Naive thymus-derived CD4-positive, alpha-beta T cell (primary cell): Measurements from ENCODE around the gene OR10H1. TPM values are rescaled to one million over a fixed set of nuclear protein-coding genes. Genes with fewer than 3 reads are reported as not detected.
A peak's percentile ranks its signal among the peaks of the same experiment; 100 is the strongest.
"Not testable (repeated sequence)": the region's sequence is repeated elsewhere in the genome, so short reads cannot be mapped to it uniquely, and the experiment has no call there.

Source experiments
- ATAC-seq: fragments of 150-1000 bp; cut with Tn5 transposase; 2 replicates; pipeline ENCODE4 v1.10.0; 2021; ENCODE audit warnings: mild to moderate bottlenecking, moderate library complexity
- CTCF ChIA-PET: fragments of 350-600 bp; sonication (Branson Sonifier 250); formaldehyde crosslinking; loops from one replicate; lab custom pipeline; 2021; ENCODE audit warnings: antibody characterized with exemption; lab: Charles Lee
- POLR2A ChIA-PET: fragments of 350-600 bp; sonication (Branson Sonifier 250); formaldehyde crosslinking; loops from one replicate; lab custom pipeline; 2021; ENCODE audit warnings: antibody characterized with exemption, inconsistent platforms; lab: Charles Lee
- DNase-seq, 9 donors: peaks; one replicate each; pipeline versions ENCODE4 v3.0.0 to v3.0.0-alpha.2; 2020 to 2022; ENCODE audit warnings: mixed read lengths in 1 of 9
- H3K27ac ChIP-seq: one replicate; pipeline ENCODE4 v1.7.0; 2013; ENCODE audit warnings: mild to moderate bottlenecking, low read depth, low read length, moderate library complexity
- H3K27me3 ChIP-seq, 2 donors: one replicate each; pipeline ENCODE4 v1.7.0; 2013; ENCODE audit warnings: low read length in 2 of 2, mild to moderate bottlenecking in 2 of 2, moderate library complexity in 2 of 2; ENCODE audit not compliant: control insufficient read depth in 2 of 2, insufficient read depth in 2 of 2
- H3K36me3 ChIP-seq, 3 experiments: 1 replicate in 2 of 3; 2 replicates in 1 of 3; pipeline ENCODE4 v1.7.0; 2013; ENCODE audit warnings: low read length in 3 of 3, mild to moderate bottlenecking in 3 of 3, moderate library complexity in 1 of 3; ENCODE audit not compliant: insufficient read depth in 3 of 3, control insufficient read depth in 2 of 3
- H3K4me1 ChIP-seq, 2 donors: one replicate each; pipeline ENCODE4 v1.7.0; 2013; ENCODE audit warnings: low read length in 2 of 2, mild to moderate bottlenecking in 2 of 2, moderate library complexity in 1 of 2; ENCODE audit not compliant: control insufficient read depth in 2 of 2, insufficient read depth in 2 of 2
- H3K4me3 ChIP-seq: 2 replicates; pipeline ENCODE4 v1.7.0; 2013; ENCODE audit warnings: mild to moderate bottlenecking, low read length
- H3K9me3 ChIP-seq, 3 experiments: 1 replicate in 2 of 3; 2 replicates in 1 of 3; pipeline ENCODE4 v1.7.0; 2013; ENCODE audit warnings: low read length in 3 of 3; ENCODE audit not compliant: control insufficient read depth in 2 of 3
- H3K27ac Mint-ChIP-seq, 9 donors: one replicate each; pipeline ENCODE4 v1.8.0; 2020 to 2022; ENCODE audit warnings: mixed read lengths in 9 of 9, mild to moderate bottlenecking in 8 of 9, moderate library complexity in 5 of 9, inconsistent platforms in 2 of 9
- H3K27me3 Mint-ChIP-seq, 5 donors: one replicate each; pipeline ENCODE4 v1.8.0; 2021 to 2022; ENCODE audit warnings: mixed read lengths in 5 of 5, mild to moderate bottlenecking in 1 of 5
- H3K36me3 Mint-ChIP-seq, 5 donors: one replicate each; pipeline ENCODE4 v1.8.0; 2020 to 2022; ENCODE audit warnings: mixed read lengths in 5 of 5, mild to moderate bottlenecking in 3 of 5, inconsistent platforms in 1 of 5
- H3K4me1 Mint-ChIP-seq, 7 donors: one replicate each; pipeline ENCODE4 v1.8.0; 2020 to 2022; ENCODE audit warnings: mixed read lengths in 7 of 7, mild to moderate bottlenecking in 3 of 7, inconsistent platforms in 1 of 7
- H3K4me3 Mint-ChIP-seq, 10 donors: one replicate each; pipeline ENCODE4 v1.8.0; 2020 to 2022; ENCODE audit warnings: mild to moderate bottlenecking in 10 of 10, mixed read lengths in 10 of 10, moderate library complexity in 6 of 10, inconsistent platforms in 2 of 10
- H3K9me3 Mint-ChIP-seq, 11 donors: one replicate each; pipeline ENCODE4 v1.8.0; 2020 to 2022; ENCODE audit warnings: mixed read lengths in 11 of 11, mild to moderate bottlenecking in 4 of 11, inconsistent platforms in 1 of 11, moderate library complexity in 1 of 11
- intact Hi-C, 2 donors: fragments of 100-400 bp; cut with micrococcal nuclease; formaldehyde crosslinking; loops; one replicate each; pipeline ENCODE4 v1.15.1; 2023
- polyA plus RNA-seq, 2 donors: library from polyadenylated mRNA; unstranded; fragments of 300-500 nt; fragmentation: Illumina TruSeq; gene quantifications; one replicate each; pipeline ENCODE4 v1.2.3, GENCODE V29; 2021
- total RNA-seq, 6 experiments: library from RNA in 5 of 6; stranded (reverse) in 5 of 6; gene quantifications; 1 replicate in 5 of 6; 2 replicates in 1 of 6; pipeline ENCODE4 v1.2.3 and lab custom pipeline; 2021 to 2026

OR10H1 gene
- total and polyA plus RNA-seq, 7 experiments from 2014 or later = 0.22 TPM; not detected in 6

GRCh38 chr19:15794279-15794678 lies 21.2 kb downstream of the OR10H1 start:
- H3K4me3 Mint-ChIP-seq, H3K36me3 ChIP-seq, H3K4me1 Mint-ChIP-seq, H3K9me3 ChIP-seq, intact Hi-C loops, CTCF ChIA-PET, H3K4me3 ChIP-seq, POLR2A ChIA-PET, H3K9me3 Mint-ChIP-seq, H3K27ac Mint-ChIP-seq, H3K27me3 ChIP-seq, ATAC-seq, H3K4me1 ChIP-seq, H3K27ac ChIP-seq, DNase-seq, H3K36me3 Mint-ChIP-seq: not testable (repeated sequence)
- peaks cover 0 to 30% (median 12%) of the 10 kb centered on the region in 5 donors for H3K27me3 Mint-ChIP-seq

DNA sequence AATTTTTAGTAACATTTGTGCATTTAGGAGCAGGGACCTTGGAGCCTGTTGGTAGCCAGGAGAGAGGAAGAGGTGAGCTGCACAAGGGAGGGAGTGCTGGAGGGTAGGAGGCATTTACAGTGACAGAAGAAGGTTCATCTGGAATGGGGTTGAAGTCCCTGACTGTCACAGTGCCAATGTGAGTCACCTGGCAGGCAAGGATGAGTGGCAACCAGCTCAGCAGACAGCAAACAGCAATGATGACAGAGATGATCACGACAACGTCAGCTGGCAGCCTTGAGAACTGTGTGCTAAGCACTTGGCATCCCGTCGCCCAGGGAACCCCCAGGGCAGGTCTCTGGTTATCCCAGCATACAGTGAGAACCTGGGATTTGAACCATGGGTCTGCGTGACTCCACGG lies 25.4 kb downstream of the OR10H1 start:
- CTCF ChIA-PET = no interaction called here
- peak overlapping the region in 1 of 9 donors; percentile 62 for H3K27ac Mint-ChIP-seq

DNA sequence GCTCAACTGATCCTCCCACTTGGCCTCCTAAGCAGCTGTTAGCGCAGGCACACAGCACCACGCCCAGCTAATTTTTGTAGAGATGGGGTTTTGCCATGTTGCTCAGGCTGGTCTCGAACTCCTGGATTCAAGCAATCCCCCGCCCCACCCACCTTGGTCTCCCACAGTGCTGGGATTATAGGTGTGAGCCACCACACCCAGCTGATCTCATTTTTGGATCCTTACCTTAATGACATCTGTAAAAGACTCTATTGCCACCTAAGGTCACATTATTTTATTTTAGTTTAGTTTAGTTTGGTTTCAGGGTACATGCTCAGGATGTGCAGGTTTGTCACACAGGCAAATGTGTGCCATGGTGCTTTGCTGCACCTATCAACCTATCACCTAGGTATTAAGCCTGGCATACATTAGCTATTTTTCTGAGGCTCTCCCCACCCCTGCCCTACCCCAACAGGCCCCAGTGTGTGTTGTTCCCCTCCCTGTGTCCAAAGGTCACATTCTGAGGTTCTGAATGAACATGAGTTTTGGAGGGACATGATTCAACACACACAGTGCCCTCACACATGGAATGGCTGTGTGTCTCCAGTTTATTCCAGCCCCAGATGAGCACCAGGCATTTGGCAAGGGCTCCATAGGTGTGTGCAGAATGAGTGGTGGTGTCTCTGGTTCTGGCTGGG lies 26.7 kb downstream of the OR10H1 start:
- ATAC-seq (no peak), DNase-seq (no peak)
- CTCF ChIA-PET = no interaction called here
- no peak overlapping the region for H3K27ac ChIP-seq
- H3K9me3 ChIP-seq = no peaks in the 10 kb centered on the region
- H3K36me3 ChIP-seq = no peaks in the 10 kb centered on the region
- H3K27me3 Mint-ChIP-seq = peaks cover 5 to 26% (median 22%) of the 10 kb centered on the region in 5 donors
- no peaks in the 10 kb centered on the region for H3K27me3 ChIP-seq
- H3K4me1 ChIP-seq = no peaks in the 10 kb centered on the region
- POLR2A ChIA-PET = no interaction called here
- no peak overlapping the region for H3K4me3 ChIP-seq
- H3K4me3 Mint-ChIP-seq = no peak overlapping the region
- no peaks in the 10 kb centered on the region for H3K36me3 Mint-ChIP-seq
- intact Hi-C loops = no loop called here
- peaks cover 0 to 2% (median 0%) of the 10 kb centered on the region in 7 donors for H3K4me1 Mint-ChIP-seq
- H3K27ac Mint-ChIP-seq = no peak overlapping the region
- peaks cover 0 to 2% (median 0%) of the 10 kb centered on the region in 11 donors for H3K9me3 Mint-ChIP-seq

More for the DNA sequence above, 25.4 kb downstream of the OR10H1 start:
- no peaks in the 10 kb centered on the region for H3K27me3 ChIP-seq
- H3K4me1 Mint-ChIP-seq = peaks cover 0 to 4% (median 0%) of the 10 kb centered on the region in 7 donors
- H3K4me1 ChIP-seq = no peaks in the 10 kb centered on the region
- DNase-seq = no peak
- H3K4me3 Mint-ChIP-seq = no peak overlapping the region
- no peaks in the 10 kb centered on the region for H3K9me3 ChIP-seq
- H3K27ac ChIP-seq = no peak overlapping the region
- intact Hi-C loops = no loop called here
- peaks cover 3 to 27% (median 25%) of the 10 kb centered on the region in 5 donors for H3K27me3 Mint-ChIP-seq
- no peaks in the 10 kb centered on the region for H3K9me3 Mint-ChIP-seq
- H3K36me3 Mint-ChIP-seq = no peaks in the 10 kb centered on the region
- no peak for ATAC-seq
- H3K36me3 ChIP-seq = no peaks in the 10 kb centered on the region
- POLR2A ChIA-PET = no interaction called here
- no peak overlapping the region for H3K4me3 ChIP-seq

GRCh38 chr19:15787611-15788155 lies 27.8 kb downstream of the OR10H1 start, which contains the start of gene OR10H5:
Gene OR10H5, plus strand, starts transcription at chr19:15787661. Its CDS starts 6,388 bp downstream, at chr19:15794049.
- no peak within 1 kb of the TSS for H3K4me3 Mint-ChIP-seq
- ATAC-seq (no peak), DNase-seq (no peak)
- H3K36me3 Mint-ChIP-seq = no peaks in the 10 kb centered on the region
- Histone ChIP-seq H3K9me3 (no peaks in the 10 kb centered on the region), H3K4me1 (no peaks in the 10 kb centered on the region), H3K27ac (no peak within 1 kb of the TSS), H3K27me3 (no peaks in the 10 kb centered on the region), H3K36me3 (no peaks in the 10 kb centered on the region), H3K4me3 (no peak within 1 kb of the TSS)
- H3K4me1 Mint-ChIP-seq = peaks cover 0 to 2% (median 0%) of the 10 kb centered on the region in 7 donors
- ChIA-PET CTCF (no interaction called here), POLR2A (no interaction called here)
- intact Hi-C loops = no loop called here
- peaks cover 5 to 26% (median 22%) of the 10 kb centered on the region in 5 donors for H3K27me3 Mint-ChIP-seq
- peaks cover 0 to 2% (median 0%) of the 10 kb centered on the region in 11 donors for H3K9me3 Mint-ChIP-seq
- no peak within 1 kb of the TSS for H3K27ac Mint-ChIP-seq

DNA sequence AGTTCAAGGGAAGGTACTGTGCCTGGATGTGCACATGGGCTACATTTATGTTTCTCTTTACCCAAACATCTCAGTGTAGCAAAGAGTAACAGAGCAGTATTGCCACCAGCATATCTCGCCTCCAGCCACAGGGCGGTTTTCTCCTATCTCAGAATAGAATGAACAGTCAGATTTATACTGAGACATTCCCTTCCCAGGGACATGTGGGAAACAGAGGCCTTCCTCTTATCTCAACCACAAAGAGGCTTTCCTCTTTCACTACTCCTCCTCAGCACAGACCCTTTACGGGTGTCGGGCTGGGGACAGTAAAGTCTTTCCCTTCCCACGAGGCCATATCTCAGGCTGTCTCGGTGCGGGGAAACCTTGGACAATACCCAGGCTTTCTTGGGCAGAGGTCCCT lies 32.6 kb downstream of the OR10H1 start:
- H3K4me3 ChIP-seq, H3K36me3 ChIP-seq, DNase-seq, H3K27ac Mint-ChIP-seq, H3K4me1 ChIP-seq, H3K27ac ChIP-seq, H3K27me3 ChIP-seq, H3K4me3 Mint-ChIP-seq, H3K9me3 Mint-ChIP-seq, POLR2A ChIA-PET, CTCF ChIA-PET, H3K36me3 Mint-ChIP-seq, ATAC-seq, intact Hi-C loops, H3K9me3 ChIP-seq: not testable (repeated sequence)
- peaks cover 4 to 13% (median 8%) of the 10 kb centered on the region in 5 donors for H3K27me3 Mint-ChIP-seq
- peaks cover 0 to 12% (median under 1%) of the 10 kb centered on the region in 7 donors for H3K4me1 Mint-ChIP-seq

- H3K9me3 Mint-ChIP-seq = peaks cover 0 to 2% (median 0%) of the 10 kb centered on the region in 11 donors
- H3K4me3 ChIP-seq = no peak overlapping the region
- ATAC-seq (no peak), DNase-seq (no peak)
- ChIA-PET POLR2A (no interaction called here), CTCF (no interaction called here)
- no peaks in the 10 kb centered on the region for H3K9me3 ChIP-seq
- no peak overlapping the region for H3K27ac Mint-ChIP-seq
- no peaks in the 10 kb centered on the region for H3K36me3 Mint-ChIP-seq
- no peak overlapping the region for H3K27ac ChIP-seq
- H3K27me3 Mint-ChIP-seq = peaks cover 0 to 7% (median 4%) of the 10 kb centered on the region in 5 donors
- H3K4me1 Mint-ChIP-seq = peaks cover 0 to 13% (median 3%) of the 10 kb centered on the region in 7 donors
- no peak overlapping the region for H3K4me3 Mint-ChIP-seq
- no peaks in the 10 kb centered on the region for H3K4me1 ChIP-seq
- intact Hi-C loops = no loop called here
- no peaks in the 10 kb centered on the region for H3K36me3 ChIP-seq
- no peaks in the 10 kb centered on the region for H3K27me3 ChIP-seq
Observed at GRCh38 chr19:15782211-15782610, 33.3 kb downstream of the OR10H1 start.
